Measurements from ENCODE around the gene OOEP.

GRCh38 chr6:73367761-73368355 lies 1.8 kb downstream of the OOEP start:
- TF ChIP-seq CTCF (IDR thresholded peaks at IDR 0.05) = no peak
- TF ChIP-seq EZH2phosphoT487 (IDR thresholded peaks at IDR 0.05) = no peak
- TF ChIP-seq EZH2 (IDR thresholded peaks at IDR 0.05) = no peak
